Natural killer cell (primary cell): ENCODE measurements around the gene SLC44A3. TPM values are rescaled to one million over a fixed set of nuclear protein-coding genes. Genes with fewer than 3 reads are reported as not detected.

Source experiments
- ATAC-seq, 3 donors: fragments of 150-1000 bp in 2 of 3; fragments of 200-7000 bp in 1 of 3; cut with Tn5 transposase; 1 replicate in 1 of 3; 2 replicates in 2 of 3; pipeline ENCODE4 v1.10.0; 2021; ENCODE audit warnings: mild to moderate bottlenecking in 2 of 3, moderate library complexity in 2 of 3
- DNase-seq, 2 donors: peaks; one replicate each; pipeline versions ENCODE4 v3.0.0 to v3.0.0-alpha.2; 2013 to 2021; ENCODE audit warnings: mixed read lengths in 1 of 2
- H3K27ac ChIP-seq: one replicate; pipeline ENCODE4 v1.5.1; 2013; ENCODE audit warnings: mild to moderate bottlenecking, low read length
- H3K27me3 ChIP-seq: one replicate; pipeline ENCODE4 v1.6.1; 2013; ENCODE audit warnings: low read length; ENCODE audit not compliant: control insufficient read depth, insufficient read depth
- H3K36me3 ChIP-seq: one replicate; pipeline ENCODE4 v1.6.1; 2013; ENCODE audit warnings: low read length; ENCODE audit not compliant: control insufficient read depth, insufficient read depth
- H3K4me1 ChIP-seq: one replicate; pipeline ENCODE4 v1.6.1; 2013; ENCODE audit warnings: low read length; ENCODE audit not compliant: control insufficient read depth, insufficient read depth
- H3K4me3 ChIP-seq: one replicate; pipeline ENCODE4 v1.5.1; 2013; ENCODE audit warnings: low read length
- H3K9me3 ChIP-seq: one replicate; pipeline ENCODE4 v1.6.1; 2013; ENCODE audit warnings: low read length; ENCODE audit not compliant: control insufficient read depth, insufficient read depth
- H3K27ac Mint-ChIP-seq, 2 donors: one replicate each; pipeline ENCODE4 v1.8.0; 2022; ENCODE audit warnings: mild to moderate bottlenecking in 2 of 2, mixed read lengths in 2 of 2, moderate library complexity in 1 of 2
- H3K27me3 Mint-ChIP-seq, 2 donors: one replicate each; pipeline ENCODE4 v1.8.0; 2022; ENCODE audit warnings: low read depth in 2 of 2, mixed read lengths in 2 of 2
- H3K36me3 Mint-ChIP-seq: one replicate; pipeline ENCODE4 v1.8.0; 2022; ENCODE audit warnings: mixed read lengths
- H3K4me1 Mint-ChIP-seq, 2 donors: one replicate each; pipeline ENCODE4 v1.8.0; 2022; ENCODE audit warnings: mixed read lengths in 2 of 2
- H3K4me3 Mint-ChIP-seq: one replicate; pipeline ENCODE4 v1.8.0; 2022; ENCODE audit warnings: mild to moderate bottlenecking, moderate library complexity, mixed read lengths
- H3K9me3 Mint-ChIP-seq, 2 donors: one replicate each; pipeline ENCODE4 v1.8.0; 2022; ENCODE audit warnings: mixed read lengths in 2 of 2
- CTCF ChIP-seq: fragments of 200-600 bp; IDR thresholded peaks from one replicate; pipeline ENCODE4 v1.8.0; 2022; ENCODE audit warnings: antibody characterized with exemption
- WGBS: methylation state at CpG from one replicate; pipeline ENCODE4 v1.1.7; 2013; ENCODE audit warnings: missing lambda C conversion rate; ENCODE audit not compliant: insufficient coverage; 5-methylcytosine and 5-hydroxymethylcytosine counted together
- intact Hi-C: fragments of 100-400 bp; cut with micrococcal nuclease; formaldehyde crosslinking; loops from one replicate; pipeline ENCODE4 v1.14.2; 2022
- total RNA-seq, 4 donors: library from RNA; stranded (reverse); fragments of 120-200 nt in 1 of 4; gene quantifications; one replicate each; pipeline versions ENCODE4 v1.2.3 to v1.2.4, GENCODE V29; 2013 to 2022

SLC44A3 gene
- total RNA-seq, 3 donors from 2014 or later (not counting 1 experiment from before 2014, with no cell fraction given), result 0.58 TPM; not detected in 2

- Mint-ChIP-seq H3K4me1 (no peaks in the 10 kb centered on the region), H3K9me3 (no peaks in the 10 kb centered on the region), H3K27me3 (peaks cover 19 to 22% of the 10 kb centered on the region in 2 donors), H3K27ac (no peak overlapping the region), H3K4me3 (no peak overlapping the region), H3K36me3 (no peaks in the 10 kb centered on the region)
- H3K9me3 ChIP-seq, result no peaks in the 10 kb centered on the region
- H3K4me3 ChIP-seq, result no peak overlapping the region
- ATAC-seq (no peak), DNase-seq (no peak)
- no peaks in the 10 kb centered on the region for H3K36me3 ChIP-seq
- no peak for TF ChIP-seq CTCF
- WGBS, result 100% methylated on average over 1 of the region's 2 CpGs
- H3K27me3 ChIP-seq, result no peaks in the 10 kb centered on the region
- intact Hi-C loops, result no loop called here
- H3K4me1 ChIP-seq, result no peaks in the 10 kb centered on the region
- no peak overlapping the region for H3K27ac ChIP-seq
Measured at GRCh38 chr1:94862718-94863117, 42.6 kb downstream of the SLC44A3 start.

DNA sequence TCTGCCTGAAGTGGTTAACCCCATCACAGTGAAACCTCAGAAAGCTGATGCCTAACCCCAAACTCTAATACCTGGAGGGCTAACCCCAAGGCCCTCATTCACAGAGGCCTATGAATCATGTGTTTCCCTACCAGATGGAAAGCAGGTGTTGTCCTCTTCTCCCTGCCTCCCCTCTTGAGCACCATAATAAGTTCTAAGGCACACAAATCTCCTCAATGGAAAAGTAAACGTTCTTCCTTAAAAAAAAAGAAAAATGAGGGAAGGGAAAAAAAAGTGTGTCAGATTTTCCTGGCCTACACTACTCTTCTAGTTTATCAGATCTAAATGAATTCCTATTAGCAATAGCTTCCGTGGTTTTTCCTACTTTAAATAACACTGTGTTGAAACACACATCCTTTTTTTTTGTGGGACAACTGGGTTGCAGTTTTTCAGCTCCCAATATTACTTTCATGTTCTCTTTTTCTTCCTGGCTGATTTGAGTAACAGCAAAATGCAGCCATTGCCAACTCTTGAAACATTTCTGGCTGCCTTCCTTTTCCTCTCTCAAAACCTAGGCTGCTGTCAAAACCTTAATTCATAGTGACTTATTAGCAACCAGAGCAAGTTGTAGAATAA, 43.2 kb downstream of the SLC44A3 start:
- intact Hi-C loops, result no loop called here

GRCh38 chr1:94863919-94864318, 43.8 kb downstream of the SLC44A3 start:
- Mint-ChIP-seq H3K9me3 (no peaks in the 10 kb centered on the region), H3K36me3 (no peaks in the 10 kb centered on the region), H3K4me1 (no peaks in the 10 kb centered on the region), H3K27me3 (peaks cover 17 to 20% of the 10 kb centered on the region in 2 donors), H3K4me3 (no peak overlapping the region), H3K27ac (no peak overlapping the region)
- no peak overlapping the region for H3K4me3 ChIP-seq
- TF ChIP-seq CTCF, result no peak
- ATAC-seq, result no peak
- no peaks in the 10 kb centered on the region for H3K27me3 ChIP-seq
- no peak overlapping the region for H3K27ac ChIP-seq
- H3K9me3 ChIP-seq, result no peaks in the 10 kb centered on the region
- WGBS, result 90% methylated on average over 4 of the region's 4 CpGs
- intact Hi-C loops, result no loop called here
- H3K36me3 ChIP-seq, result no peaks in the 10 kb centered on the region
- no peaks in the 10 kb centered on the region for H3K4me1 ChIP-seq
- DNase-seq, result no peak

More for the DNA sequence above, 43.2 kb downstream of the SLC44A3 start:
- no peak for ATAC-seq
- no peak for DNase-seq
- H3K4me1 ChIP-seq, result no peaks in the 10 kb centered on the region
- no peak overlapping the region for H3K27ac ChIP-seq
- no peak overlapping the region for H3K4me3 ChIP-seq
- no peaks in the 10 kb centered on the region for H3K4me1 Mint-ChIP-seq
- no peaks in the 10 kb centered on the region for H3K9me3 ChIP-seq
- TF ChIP-seq CTCF, result no peak
- H3K36me3 ChIP-seq, result no peaks in the 10 kb centered on the region
- H3K27me3 ChIP-seq, result no peaks in the 10 kb centered on the region
- WGBS, result 17% methylated on average over 1 of the region's 2 CpGs
- H3K4me3 Mint-ChIP-seq, result no peak overlapping the region
- H3K36me3 Mint-ChIP-seq, result no peaks in the 10 kb centered on the region
- no peak overlapping the region for H3K27ac Mint-ChIP-seq
- H3K9me3 Mint-ChIP-seq, result no peaks in the 10 kb centered on the region
- H3K27me3 Mint-ChIP-seq, result peaks cover 18 to 22% of the 10 kb centered on the region in 2 donors

GRCh38 chr1:94864821-94865220, 44.7 kb downstream of the SLC44A3 start:
- no peak for TF ChIP-seq CTCF
- H3K9me3 ChIP-seq, result no peaks in the 10 kb centered on the region
- DNase-seq (no peak), ATAC-seq (no peak)
- no peak overlapping the region for H3K4me3 ChIP-seq
- H3K36me3 Mint-ChIP-seq, result no peaks in the 10 kb centered on the region
- no peak overlapping the region for H3K27ac ChIP-seq
- no peaks in the 10 kb centered on the region for H3K4me1 Mint-ChIP-seq
- intact Hi-C loops, result no loop called here
- H3K4me1 ChIP-seq, result no peaks in the 10 kb centered on the region
- H3K27me3 ChIP-seq, result no peaks in the 10 kb centered on the region
- no peaks in the 10 kb centered on the region for H3K36me3 ChIP-seq
- H3K4me3 Mint-ChIP-seq, result no peak overlapping the region
- no peak overlapping the region for H3K27ac Mint-ChIP-seq
- 89% methylated on average over 6 of the region's 9 CpGs for WGBS
- H3K9me3 Mint-ChIP-seq, result no peaks in the 10 kb centered on the region
- peaks cover 14 to 15% of the 10 kb centered on the region in 2 donors for H3K27me3 Mint-ChIP-seq
